ENCODE measurements around the gene SYT2.

DNA sequence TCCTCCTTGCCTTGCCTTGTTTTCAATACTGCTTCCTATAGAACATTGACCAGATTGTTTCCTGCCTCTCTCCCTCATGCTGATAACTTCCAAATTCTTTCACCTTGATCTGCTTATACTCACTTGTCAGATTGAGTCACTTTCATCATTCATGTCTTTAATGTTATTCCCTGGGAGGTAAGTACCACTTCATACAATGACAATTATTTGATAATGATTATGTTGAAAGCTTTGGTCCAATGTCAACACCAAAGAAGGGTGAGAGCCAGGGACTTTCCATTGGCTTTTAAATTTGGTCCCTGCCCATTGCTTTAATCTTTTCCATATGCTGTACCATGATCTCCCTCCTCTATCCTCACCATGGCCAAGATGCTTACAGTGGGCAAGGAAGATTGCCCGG is 137.4 kb downstream of the SYT2 start:
- TF ChIP-seq, protein P1, sequence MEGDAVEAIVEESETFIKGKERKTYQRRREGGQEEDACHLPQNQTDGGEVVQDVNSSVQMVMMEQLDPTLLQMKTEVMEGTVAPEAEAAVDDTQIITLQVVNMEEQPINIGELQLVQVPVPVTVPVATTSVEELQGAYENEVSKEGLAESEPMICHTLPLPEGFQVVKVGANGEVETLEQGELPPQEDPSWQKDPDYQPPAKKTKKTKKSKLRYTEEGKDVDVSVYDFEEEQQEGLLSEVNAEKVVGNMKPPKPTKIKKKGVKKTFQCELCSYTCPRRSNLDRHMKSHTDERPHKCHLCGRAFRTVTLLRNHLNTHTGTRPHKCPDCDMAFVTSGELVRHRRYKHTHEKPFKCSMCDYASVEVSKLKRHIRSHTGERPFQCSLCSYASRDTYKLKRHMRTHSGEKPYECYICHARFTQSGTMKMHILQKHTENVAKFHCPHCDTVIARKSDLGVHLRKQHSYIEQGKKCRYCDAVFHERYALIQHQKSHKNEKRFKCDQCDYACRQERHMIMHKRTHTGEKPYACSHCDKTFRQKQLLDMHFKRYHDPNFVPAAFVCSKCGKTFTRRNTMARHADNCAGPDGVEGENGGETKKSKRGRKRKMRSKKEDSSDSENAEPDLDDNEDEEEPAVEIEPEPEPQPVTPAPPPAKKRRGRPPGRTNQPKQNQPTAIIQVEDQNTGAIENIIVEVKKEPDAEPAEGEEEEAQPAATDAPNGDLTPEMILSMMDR (IDR thresholded peaks at IDR 0.05) = no peak
- no peak for TF ChIP-seq POLR2A (IDR thresholded peaks at IDR 0.05)

Data from Peyer's patch (tissue), 4 donors.